Fibroblast of lung (primary cell): ENCODE measurements around the gene NAT16. TPM values are rescaled to one million over a fixed set of nuclear protein-coding genes. Genes with fewer than 3 reads are reported as not detected.
A peak's percentile ranks its signal among the peaks of the same experiment; 100 is the strongest.

Source experiments
- DNase-seq, 2 donors: peaks; one replicate each; pipeline versions ENCODE4 v3.0.0 to v3.0.0-alpha.2; 2010; ENCODE audit warnings: low read depth in 2 of 2
- H2AFZ ChIP-seq: 2 replicates; pipeline ENCODE4 v1.5.1; 2012; ENCODE audit warnings: low read length, control low read depth, inconsistent platforms
- H3K27ac ChIP-seq: 2 replicates; pipeline ENCODE4 v1.5.1; 2011; ENCODE audit warnings: low read length, control low read depth; ENCODE audit not compliant: insufficient read depth
- H3K27me3 ChIP-seq: 2 replicates; pipeline ENCODE4 v1.5.1; 2011; ENCODE audit warnings: mild to moderate bottlenecking, low read length; ENCODE audit not compliant: control insufficient read depth, insufficient read depth
- H3K36me3 ChIP-seq: 2 replicates; pipeline ENCODE4 v1.5.1; 2011; ENCODE audit warnings: low read length; ENCODE audit not compliant: control insufficient read depth, insufficient read depth
- H3K4me1 ChIP-seq: 2 replicates; pipeline ENCODE4 v1.5.1; 2011; ENCODE audit warnings: low read length; ENCODE audit not compliant: control insufficient read depth, insufficient read depth; ENCODE audit errors: extremely low read depth
- H3K4me2 ChIP-seq: 2 replicates; pipeline ENCODE4 v1.5.1; 2011; ENCODE audit warnings: low read length, control low read depth; ENCODE audit not compliant: insufficient read depth; ENCODE audit errors: extremely low read depth
- H3K4me3 ChIP-seq, 4 experiments: fragments of 200-600 bp in 1 of 4; sonication (generic) in 1 of 4; replicated peaks in 1 of 4; 2 replicates each; pipeline ENCODE4 v1.5.1; 2011 to 2016; ENCODE audit warnings: low read length in 4 of 4, low read depth in 3 of 4, mild to moderate bottlenecking in 3 of 4, control low read depth in 2 of 4, inconsistent platforms in 1 of 4, mixed read lengths in 1 of 4; ENCODE audit not compliant: insufficient read depth in 1 of 4; ENCODE audit errors: control extremely low read depth in 1 of 4
- H3K79me2 ChIP-seq: 2 replicates; pipeline ENCODE4 v1.5.1; 2012; ENCODE audit warnings: mild to moderate bottlenecking, low read length, inconsistent platforms; ENCODE audit not compliant: control insufficient read depth, insufficient read depth
- H3K9ac ChIP-seq: 2 replicates; pipeline ENCODE4 v1.5.1; 2011; ENCODE audit warnings: mild to moderate bottlenecking, low read length, control low read depth; ENCODE audit not compliant: insufficient read depth
- H3K9me3 ChIP-seq: 2 replicates; pipeline ENCODE4 v1.5.1; 2012; ENCODE audit warnings: low read depth, low read length; ENCODE audit not compliant: control insufficient read depth, insufficient read depth
- H4K20me1 ChIP-seq: 2 replicates; pipeline ENCODE4 v1.5.1; 2011; ENCODE audit warnings: low read length; ENCODE audit not compliant: control insufficient read depth, insufficient read depth; ENCODE audit errors: extremely low read depth
- EZH2 ChIP-seq: IDR thresholded peaks from 2 replicates; pipeline ENCODE4 v1.5.1; 2012; ENCODE audit warnings: low read length, control low read depth, mild to moderate bottlenecking; ENCODE audit errors: missing control alignments
- polyA plus RNA-seq, 2 donors: library from polyadenylated mRNA; depleted of rRNA in 1 of 2; stranded (reverse) in 1 of 2; unstranded in 1 of 2; fragments of >200 nt; gene quantifications; 2 replicates each; pipeline ENCODE4 v1.2.1, GENCODE V29; 2011 to 2012; ENCODE audit warnings: missing spikeins in 1 of 2
- total RNA-seq: library from RNA; depleted of rRNA; stranded (reverse); fragments of >200 nt; gene quantifications from 2 replicates; pipeline ENCODE4 v1.2.1, GENCODE V29; 2014
- TF ChIP-seq, protein P1 (sequence below), 2 donors: IDR thresholded peaks in 1 of 2; conservative IDR thresholded peaks in 1 of 2; 1 replicate in 1 of 2; 2 replicates in 1 of 2; pipeline ENCODE4 v1.5.1; 2011 to 2012; ENCODE audit warnings: low read length in 2 of 2, control low read depth in 1 of 2, inconsistent platforms in 1 of 2, low read depth in 1 of 2, mild to moderate bottlenecking in 1 of 2

Gene NAT16
- total and polyA plus RNA-seq, 2 donors (not counting 1 experiment from before 2014, with no cell fraction given) = not detected

DNA sequence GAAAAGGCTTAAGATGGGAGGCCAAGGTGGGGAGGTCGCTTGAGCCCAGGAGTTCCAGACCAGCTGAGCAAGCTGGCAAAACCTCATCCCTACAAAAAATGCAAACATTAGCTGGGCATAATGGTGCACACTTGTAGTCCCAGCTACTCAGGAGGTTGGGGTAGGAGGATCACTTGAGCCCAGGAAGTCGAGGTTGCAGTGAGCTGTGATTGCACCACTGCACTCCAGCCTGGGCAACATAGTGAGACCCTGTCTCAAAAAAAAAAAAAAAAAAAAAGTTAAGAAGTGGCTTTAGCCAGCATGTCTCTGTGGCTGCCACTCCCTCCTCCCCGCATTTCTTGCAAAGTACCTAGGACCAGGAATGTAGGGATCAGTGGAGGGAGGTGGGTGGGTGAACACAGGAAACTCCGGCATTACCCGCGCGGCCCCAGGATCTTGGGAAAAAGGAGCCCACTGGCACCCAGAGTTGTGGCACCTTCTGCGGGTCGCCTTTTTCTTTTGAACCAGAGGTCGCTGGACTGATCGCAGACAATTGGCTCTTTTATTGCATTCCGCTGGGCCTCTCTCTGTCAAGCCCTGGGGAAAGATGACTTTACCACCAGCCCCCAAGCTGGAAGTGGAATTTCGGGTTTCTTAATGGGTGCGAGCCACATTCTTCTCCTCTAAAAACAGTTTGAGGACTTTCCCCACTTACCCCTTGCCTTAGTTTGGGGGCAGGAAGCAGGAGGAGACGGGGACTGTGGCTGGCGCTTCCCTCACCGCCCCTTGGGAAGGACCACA, 18.2 kb downstream of the NAT16 start:
- Histone ChIP-seq H4K20me1 (no peaks in the 10 kb centered on the region), H3K4me3 (no peak overlapping the region), H3K36me3 (peaks cover 17% of the 10 kb centered on the region), H3K79me2 (no peaks in the 10 kb centered on the region), H3K27ac (no peak overlapping the region), H3K4me1 (peaks cover 9% of the 10 kb centered on the region), H3K27me3 (peaks cover 14% of the 10 kb centered on the region), H2AFZ (no peak overlapping the region), H3K4me2 (no peak overlapping the region), H3K9me3 (no peaks in the 10 kb centered on the region), H3K9ac (no peak overlapping the region)
- no peak for DNase-seq
- TF ChIP-seq EZH2 = no peak
- TF ChIP-seq, protein P1, sequence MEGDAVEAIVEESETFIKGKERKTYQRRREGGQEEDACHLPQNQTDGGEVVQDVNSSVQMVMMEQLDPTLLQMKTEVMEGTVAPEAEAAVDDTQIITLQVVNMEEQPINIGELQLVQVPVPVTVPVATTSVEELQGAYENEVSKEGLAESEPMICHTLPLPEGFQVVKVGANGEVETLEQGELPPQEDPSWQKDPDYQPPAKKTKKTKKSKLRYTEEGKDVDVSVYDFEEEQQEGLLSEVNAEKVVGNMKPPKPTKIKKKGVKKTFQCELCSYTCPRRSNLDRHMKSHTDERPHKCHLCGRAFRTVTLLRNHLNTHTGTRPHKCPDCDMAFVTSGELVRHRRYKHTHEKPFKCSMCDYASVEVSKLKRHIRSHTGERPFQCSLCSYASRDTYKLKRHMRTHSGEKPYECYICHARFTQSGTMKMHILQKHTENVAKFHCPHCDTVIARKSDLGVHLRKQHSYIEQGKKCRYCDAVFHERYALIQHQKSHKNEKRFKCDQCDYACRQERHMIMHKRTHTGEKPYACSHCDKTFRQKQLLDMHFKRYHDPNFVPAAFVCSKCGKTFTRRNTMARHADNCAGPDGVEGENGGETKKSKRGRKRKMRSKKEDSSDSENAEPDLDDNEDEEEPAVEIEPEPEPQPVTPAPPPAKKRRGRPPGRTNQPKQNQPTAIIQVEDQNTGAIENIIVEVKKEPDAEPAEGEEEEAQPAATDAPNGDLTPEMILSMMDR (conservative IDR thresholded peaks at IDR 0.05 in 1 of 2, IDR thresholded peaks at IDR 0.05 in 1 of 2; ENCODE audit: low read depth in 1 of 2, low read length in 2 of 2) = no peak

DNA sequence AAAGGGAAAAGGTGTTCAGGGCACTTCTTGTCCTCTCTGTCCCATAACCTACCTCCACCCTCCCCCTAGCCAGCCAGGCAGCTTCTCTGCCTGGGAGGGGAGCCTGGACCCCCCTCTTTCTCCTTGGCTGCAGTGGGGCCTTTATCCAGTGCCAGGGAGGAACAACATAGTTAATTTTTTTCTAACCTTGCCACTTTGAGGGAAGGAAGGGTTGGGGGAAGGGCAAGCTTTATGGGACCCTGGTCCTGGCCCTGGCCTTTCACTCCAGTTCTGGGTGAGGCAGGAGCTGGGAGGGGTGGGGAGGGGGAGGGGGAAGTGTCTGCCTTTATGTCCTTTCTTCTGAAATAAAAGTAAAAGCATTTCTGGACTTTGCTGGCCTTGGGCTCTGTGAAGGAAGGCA, 19.2 kb downstream of the NAT16 start:
- Histone ChIP-seq H3K27ac (no peak overlapping the region), H3K27me3 (peaks cover 9% of the 10 kb centered on the region)
- no peak for TF ChIP-seq EZH2
- TF ChIP-seq, protein P1 (conservative IDR thresholded peaks at IDR 0.05 in 1 of 2, IDR thresholded peaks at IDR 0.05 in 1 of 2; ENCODE audit: low read depth in 1 of 2, low read length in 2 of 2) = no peak

DNA sequence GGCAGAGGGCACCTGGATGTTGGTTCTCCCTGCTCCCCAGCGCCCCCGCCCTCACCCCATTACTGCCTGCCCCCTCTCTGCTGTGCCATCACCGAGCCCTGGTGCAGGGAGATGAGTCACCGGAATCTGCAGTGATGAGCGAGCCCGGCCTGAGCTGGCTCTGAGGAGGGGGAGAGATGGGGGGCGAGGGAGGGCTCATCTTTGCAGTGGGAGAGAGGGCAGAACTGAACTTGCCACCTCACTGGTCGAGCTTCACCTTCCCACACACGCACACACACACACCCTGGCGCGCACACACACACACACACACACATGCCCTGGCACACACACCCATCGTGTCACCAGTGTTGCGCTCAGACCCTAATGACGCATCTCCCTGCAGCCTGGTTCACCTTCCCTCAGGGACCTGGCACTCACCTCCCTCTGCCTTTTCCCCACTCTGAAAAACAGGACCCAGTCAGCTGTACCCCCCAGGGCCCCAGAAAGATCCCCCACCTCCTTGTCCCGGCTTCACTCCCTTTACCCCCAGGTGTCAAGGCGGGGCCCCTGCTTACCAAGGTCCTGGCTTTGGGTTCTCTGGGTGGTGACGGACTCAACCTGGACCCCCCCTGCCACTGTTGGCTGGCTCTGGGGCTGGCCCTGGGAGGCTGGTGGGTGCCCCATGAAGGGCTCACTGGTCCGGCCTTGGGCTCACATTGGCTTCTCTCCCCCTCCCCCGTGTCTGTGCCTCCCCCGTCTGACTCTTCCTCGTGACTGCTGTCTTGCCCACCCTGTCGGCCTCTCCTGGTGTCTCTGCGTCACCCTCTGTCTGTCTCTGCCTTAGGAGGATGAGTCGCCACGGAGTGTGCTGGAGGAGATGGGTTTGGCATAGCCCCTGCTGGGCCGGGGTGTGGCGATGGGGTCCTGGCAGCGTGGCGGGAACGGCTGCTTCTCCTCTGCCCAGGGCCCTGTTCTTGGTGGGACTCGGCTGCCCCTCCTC, 20.1 kb downstream of the NAT16 start:
- Histone ChIP-seq H3K27ac (no peak overlapping the region), H3K4me2 (no peak overlapping the region)

More for the DNA sequence above, 19.2 kb downstream of the NAT16 start:
- Histone ChIP-seq H3K4me3 (no peak overlapping the region), H3K9ac (no peak overlapping the region), H3K36me3 (peaks cover 20% of the 10 kb centered on the region), H3K79me2 (peaks cover 3% of the 10 kb centered on the region), H3K9me3 (no peaks in the 10 kb centered on the region), H4K20me1 (no peaks in the 10 kb centered on the region), H2AFZ (no peak overlapping the region), H3K4me1 (peaks cover 6% of the 10 kb centered on the region), H3K4me2 (no peak overlapping the region)
- DNase-seq = no peak

More for the DNA sequence above, 20.1 kb downstream of the NAT16 start:
- H4K20me1 ChIP-seq = no peaks in the 10 kb centered on the region
- H3K36me3 ChIP-seq = peaks cover 20% of the 10 kb centered on the region
- peaks cover 6% of the 10 kb centered on the region for H3K27me3 ChIP-seq
- H3K4me3 ChIP-seq = no peak overlapping the region
- DNase-seq = peak in 1 of 2 donors; percentile 38
- no peak overlapping the region for H3K9ac ChIP-seq
- no peak overlapping the region for H2AFZ ChIP-seq
- peaks cover 7% of the 10 kb centered on the region for H3K4me1 ChIP-seq
- H3K9me3 ChIP-seq = no peaks in the 10 kb centered on the region
- TF ChIP-seq, protein P1 (conservative IDR thresholded peaks at IDR 0.05 in 1 of 2, IDR thresholded peaks at IDR 0.05 in 1 of 2; ENCODE audit: low read depth in 1 of 2, low read length in 2 of 2) = no peak
- no peak for TF ChIP-seq EZH2
- H3K79me2 ChIP-seq = peaks cover 11% of the 10 kb centered on the region
